Progenitor cell of endocrine pancreas (in vitro differentiated cells): ENCODE data around the gene CACNA1E. TPM values are rescaled to one million over a fixed set of nuclear protein-coding genes. Genes with fewer than 3 reads are reported as not detected.

Experiments
- DNase-seq: peaks from one replicate; pipeline ENCODE4 v3.0.0; 2021; ENCODE audit warnings: low spot score; ENCODE audit not compliant: unreplicated experiment
- H3K27ac Mint-ChIP-seq: 2 replicates; pipeline ENCODE4 v1.8.0; 2021; ENCODE audit warnings: mild to moderate bottlenecking, moderate library complexity, mixed read lengths
- H3K27me3 Mint-ChIP-seq: 2 replicates; pipeline ENCODE4 v1.8.0; 2021; ENCODE audit warnings: mixed read lengths
- H3K36me3 Mint-ChIP-seq: 2 replicates; pipeline ENCODE4 v1.8.0; 2022; ENCODE audit warnings: mixed read lengths; ENCODE audit not compliant: insufficient read depth
- H3K4me1 Mint-ChIP-seq: 2 replicates; pipeline ENCODE4 v1.8.0; 2021; ENCODE audit warnings: low read depth, mixed read lengths
- H3K4me3 Mint-ChIP-seq: 2 replicates; pipeline ENCODE4 v1.8.0; 2021; ENCODE audit warnings: low read depth, mild to moderate bottlenecking, moderate library complexity, mixed read lengths
- H3K9me3 Mint-ChIP-seq: 2 replicates; pipeline ENCODE4 v1.8.0; 2021; ENCODE audit warnings: low read depth, mixed read lengths
- total RNA-seq: library from RNA; stranded (reverse); gene quantifications from 2 replicates; pipeline ENCODE4 v1.2.1, GENCODE V29; 2021
- TF ChIP-seq, protein P1 (sequence below): fragments of 200-600 bp; sonication (generic); IDR thresholded peaks from one replicate; pipeline ENCODE4 v1.5.0; 2021; ENCODE audit warnings: antibody characterized with exemption, mild to moderate bottlenecking; ENCODE audit not compliant: unreplicated experiment

CACNA1E gene
- total RNA-seq, 1 donor from 2014 or later = 0.55 TPM

DNA sequence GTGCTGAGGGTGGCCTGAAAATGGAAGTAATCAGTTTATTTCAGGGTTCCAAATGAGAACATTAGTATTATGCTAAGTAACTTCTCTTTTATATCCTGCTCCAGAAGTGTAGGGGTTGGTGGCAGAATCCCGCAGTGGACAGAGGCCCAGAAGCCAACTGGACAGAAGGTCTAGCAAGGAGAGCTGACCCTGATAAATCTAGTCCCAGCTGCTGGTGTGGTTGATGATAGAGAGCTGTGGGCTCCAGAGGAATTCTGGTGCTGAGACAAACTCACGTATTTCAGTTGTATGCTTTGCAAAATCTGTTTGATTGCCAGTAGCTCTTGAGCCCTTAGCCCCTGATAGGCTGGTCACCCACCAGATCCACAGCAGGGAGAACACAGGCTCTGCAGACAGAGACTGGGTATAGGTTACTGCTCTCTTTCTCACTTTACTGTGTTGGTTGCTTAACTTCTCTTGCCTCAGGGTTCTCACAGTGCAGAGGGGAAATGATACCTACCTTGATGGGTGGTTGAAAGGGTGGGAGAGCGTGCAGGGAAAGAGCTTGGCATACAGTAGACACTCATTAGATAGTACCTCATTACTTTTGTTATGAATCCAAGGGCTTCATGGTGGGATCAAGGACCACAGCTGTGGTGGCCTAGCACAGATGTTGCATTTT lies 29.6 kb upstream of the CACNA1E start:
- no peak overlapping the region for H3K27ac Mint-ChIP-seq
- DNase-seq = no peak
- TF ChIP-seq, protein P1, sequence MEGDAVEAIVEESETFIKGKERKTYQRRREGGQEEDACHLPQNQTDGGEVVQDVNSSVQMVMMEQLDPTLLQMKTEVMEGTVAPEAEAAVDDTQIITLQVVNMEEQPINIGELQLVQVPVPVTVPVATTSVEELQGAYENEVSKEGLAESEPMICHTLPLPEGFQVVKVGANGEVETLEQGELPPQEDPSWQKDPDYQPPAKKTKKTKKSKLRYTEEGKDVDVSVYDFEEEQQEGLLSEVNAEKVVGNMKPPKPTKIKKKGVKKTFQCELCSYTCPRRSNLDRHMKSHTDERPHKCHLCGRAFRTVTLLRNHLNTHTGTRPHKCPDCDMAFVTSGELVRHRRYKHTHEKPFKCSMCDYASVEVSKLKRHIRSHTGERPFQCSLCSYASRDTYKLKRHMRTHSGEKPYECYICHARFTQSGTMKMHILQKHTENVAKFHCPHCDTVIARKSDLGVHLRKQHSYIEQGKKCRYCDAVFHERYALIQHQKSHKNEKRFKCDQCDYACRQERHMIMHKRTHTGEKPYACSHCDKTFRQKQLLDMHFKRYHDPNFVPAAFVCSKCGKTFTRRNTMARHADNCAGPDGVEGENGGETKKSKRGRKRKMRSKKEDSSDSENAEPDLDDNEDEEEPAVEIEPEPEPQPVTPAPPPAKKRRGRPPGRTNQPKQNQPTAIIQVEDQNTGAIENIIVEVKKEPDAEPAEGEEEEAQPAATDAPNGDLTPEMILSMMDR = no peak
- H3K4me1 Mint-ChIP-seq = peaks cover 11% of the 10 kb centered on the region
- H3K36me3 Mint-ChIP-seq = no peaks in the 10 kb centered on the region
- H3K27me3 Mint-ChIP-seq = peaks cover 4% of the 10 kb centered on the region
- peaks cover 7% of the 10 kb centered on the region for H3K9me3 Mint-ChIP-seq
- H3K4me3 Mint-ChIP-seq = no peak overlapping the region

DNA sequence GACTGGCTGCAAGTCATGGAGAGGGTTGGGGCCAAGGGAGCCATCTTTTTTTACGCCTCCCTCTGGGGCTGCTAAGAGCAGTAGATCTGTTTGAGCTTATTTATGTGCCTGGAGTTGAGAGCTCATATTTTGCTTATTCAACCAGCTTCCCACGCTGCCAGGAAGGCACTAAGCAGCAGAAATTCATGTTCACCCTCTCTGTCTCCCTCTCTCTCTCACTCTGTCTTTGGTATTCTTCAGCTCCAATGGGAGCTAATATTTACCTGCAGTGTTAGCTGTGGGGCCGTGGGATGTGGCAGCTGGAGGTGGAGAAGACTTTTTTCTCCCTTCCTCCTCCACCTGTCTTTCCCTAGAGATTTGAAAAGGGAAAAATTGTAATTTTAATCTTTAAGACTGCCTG lies 26.8 kb upstream of the CACNA1E start:
- DNase-seq = no peak
- Mint-ChIP-seq H3K27ac (no peak overlapping the region), H3K36me3 (no peaks in the 10 kb centered on the region), H3K27me3 (peaks cover 10% of the 10 kb centered on the region), H3K4me3 (no peak overlapping the region), H3K9me3 (peaks cover 10% of the 10 kb centered on the region), H3K4me1 (peaks cover 8% of the 10 kb centered on the region)
- TF ChIP-seq, protein P1 = no peak

- TF ChIP-seq, protein P1 = no peak
- no peak overlapping the region for H3K4me3 Mint-ChIP-seq
- H3K9me3 Mint-ChIP-seq = peaks cover 10% of the 10 kb centered on the region
- H3K27me3 Mint-ChIP-seq = peaks cover 10% of the 10 kb centered on the region
- H3K36me3 Mint-ChIP-seq = no peaks in the 10 kb centered on the region
- H3K4me1 Mint-ChIP-seq = no peaks in the 10 kb centered on the region
- DNase-seq = no peak
- no peak overlapping the region for H3K27ac Mint-ChIP-seq
Observed at GRCh38 chr1:181458419-181458818, 24.9 kb upstream of the CACNA1E start.

DNA sequence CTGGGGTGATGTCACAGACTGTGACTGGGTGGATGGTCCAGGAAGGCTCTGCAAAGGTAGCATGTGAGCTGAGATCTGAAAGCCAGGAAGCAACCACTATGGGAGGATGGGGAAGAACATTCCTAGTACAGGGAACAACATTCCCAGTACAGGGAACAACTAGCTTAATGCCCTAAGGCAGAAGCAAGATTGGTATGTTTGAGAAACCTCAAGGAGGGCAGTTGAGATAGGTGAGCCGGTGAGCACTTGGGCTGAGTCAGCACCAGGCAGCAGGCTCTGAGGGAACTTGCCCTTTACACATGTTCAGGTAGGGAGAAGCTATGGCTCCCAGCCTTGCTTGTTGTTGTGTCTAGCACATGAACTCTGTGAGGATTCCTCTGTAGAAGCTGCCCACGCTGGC lies 24.2 kb upstream of the CACNA1E start:
- no peak overlapping the region for H3K27ac Mint-ChIP-seq
- no peaks in the 10 kb centered on the region for H3K36me3 Mint-ChIP-seq
- H3K27me3 Mint-ChIP-seq = peaks cover 10% of the 10 kb centered on the region
- no peak for DNase-seq
- TF ChIP-seq, protein P1 = no peak
- H3K9me3 Mint-ChIP-seq = peaks cover 10% of the 10 kb centered on the region
- no peaks in the 10 kb centered on the region for H3K4me1 Mint-ChIP-seq
- H3K4me3 Mint-ChIP-seq = no peak overlapping the region

DNA sequence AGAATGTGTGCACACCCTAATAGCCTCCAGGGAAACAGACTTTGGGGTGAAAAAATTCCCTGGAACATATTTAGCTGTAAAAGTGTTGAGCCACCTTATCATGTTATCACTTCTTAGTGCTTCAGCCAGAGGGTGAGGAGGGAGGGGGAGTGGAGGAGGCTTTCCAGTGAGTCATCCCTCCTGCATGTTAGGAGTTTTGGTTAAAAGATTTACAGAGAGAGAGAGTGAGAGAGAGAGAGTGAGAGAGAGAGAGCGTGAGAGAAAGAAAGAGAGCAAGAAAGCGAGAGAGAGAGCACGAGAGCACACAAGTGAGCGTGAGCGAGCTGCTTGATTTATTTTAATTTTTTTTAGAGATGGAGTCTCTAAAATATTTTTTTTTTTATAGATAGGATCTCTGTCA lies 13.5 kb upstream of the CACNA1E start:
- no peak overlapping the region for H3K4me3 Mint-ChIP-seq
- peaks cover 4% of the 10 kb centered on the region for H3K4me1 Mint-ChIP-seq
- DNase-seq = no peak
- no peak overlapping the region for H3K27ac Mint-ChIP-seq
- TF ChIP-seq, protein P1 = no peak
- H3K9me3 Mint-ChIP-seq = no peaks in the 10 kb centered on the region
- no peaks in the 10 kb centered on the region for H3K36me3 Mint-ChIP-seq
- peaks cover 11% of the 10 kb centered on the region for H3K27me3 Mint-ChIP-seq
